SK-N-SH (cell line): ENCODE results near the gene CA6.

Experiments used
- CTCF ChIP-seq: fragments of 200-600 bp; sonication (generic); IDR thresholded peaks from 2 replicates; pipeline ENCODE4 v1.6.1; 2017; ENCODE audit warnings: antibody characterized with exemption, mild to moderate bottlenecking, moderate library complexity
- EP300 ChIP-seq, 2 experiments: IDR thresholded peaks; 2 replicates each; pipeline versions ENCODE4 v1.4.0 to v1.6.1; 2012; ENCODE audit warnings: borderline replicate concordance in 1 of 2, low read depth in 1 of 2, low read length in 1 of 2
- EZH2phosphoT487 ChIP-seq: fragments of 200-600 bp; sonication (generic); IDR thresholded peaks from 2 replicates; pipeline ENCODE4 v1.6.1; 2017; ENCODE audit warnings: low read depth, mixed run types, mild to moderate bottlenecking, antibody characterized with exemption, moderate library complexity, borderline replicate concordance
- GABPA ChIP-seq: IDR thresholded peaks from 2 replicates; pipeline ENCODE4 v1.4.0; 2012; ENCODE audit warnings: low read depth, mild to moderate bottlenecking
- MAX ChIP-seq: IDR thresholded peaks from 2 replicates; pipeline ENCODE4 v1.4.0; 2012; ENCODE audit warnings: low read depth
- NFIC ChIP-seq: IDR thresholded peaks from 2 replicates; pipeline ENCODE4 v1.4.0; 2012; ENCODE audit warnings: borderline replicate concordance
- RAD21 ChIP-seq: IDR thresholded peaks from 2 replicates; pipeline ENCODE4 v1.6.1; 2012; ENCODE audit warnings: mild to moderate bottlenecking, low read length
- RFX5 ChIP-seq: IDR thresholded peaks from 2 replicates; pipeline ENCODE4 v1.6.1; 2012; ENCODE audit warnings: mild to moderate bottlenecking, improper control_type of control experiment, low read length
- TAF1 ChIP-seq: IDR thresholded peaks from 2 replicates; pipeline ENCODE4 v1.6.1; 2012; ENCODE audit warnings: low read depth, mild to moderate bottlenecking, low read length, moderate library complexity, borderline replicate concordance
- USF2 ChIP-seq: fragments of 150-350 bp; IDR thresholded peaks from 2 replicates; pipeline ENCODE4 v1.6.1; 2017; ENCODE audit warnings: antibody characterized with exemption, low read length, low read depth, borderline replicate concordance
- YY1 ChIP-seq: IDR thresholded peaks from 2 replicates; pipeline ENCODE4 v1.4.0; 2012; ENCODE audit warnings: low read depth, mild to moderate bottlenecking
- ZBTB33 ChIP-seq: IDR thresholded peaks from 2 replicates; pipeline ENCODE4 v1.4.0; 2012; ENCODE audit warnings: low read depth, borderline replicate concordance

- TF ChIP-seq EP300 (IDR thresholded peaks at IDR 0.05; ENCODE audit: borderline replicate concordance in 1 of 2, low read depth in 1 of 2, low read length in 1 of 2) = no peak
- TF ChIP-seq MAX = no peak
- no peak for TF ChIP-seq GABPA
- no peak for TF ChIP-seq EZH2phosphoT487
- no peak for TF ChIP-seq CTCF
- TF ChIP-seq USF2 = no peak
- TF ChIP-seq YY1 = no peak
- no peak for TF ChIP-seq TAF1
- TF ChIP-seq ZBTB33 = no peak
- TF ChIP-seq NFIC = no peak
- TF ChIP-seq RFX5 = no peak
- TF ChIP-seq RAD21 = no peak
Measured at GRCh38 chr1:8989821-8990220, 44.2 kb downstream of the CA6 start.
